ENCODE data around the gene RPH3AL.
"Not testable (repeated sequence)": the region's sequence is repeated elsewhere in the genome, so short reads cannot be mapped to it uniquely, and the experiment has no call there.

The RPH3AL gene

DNA sequence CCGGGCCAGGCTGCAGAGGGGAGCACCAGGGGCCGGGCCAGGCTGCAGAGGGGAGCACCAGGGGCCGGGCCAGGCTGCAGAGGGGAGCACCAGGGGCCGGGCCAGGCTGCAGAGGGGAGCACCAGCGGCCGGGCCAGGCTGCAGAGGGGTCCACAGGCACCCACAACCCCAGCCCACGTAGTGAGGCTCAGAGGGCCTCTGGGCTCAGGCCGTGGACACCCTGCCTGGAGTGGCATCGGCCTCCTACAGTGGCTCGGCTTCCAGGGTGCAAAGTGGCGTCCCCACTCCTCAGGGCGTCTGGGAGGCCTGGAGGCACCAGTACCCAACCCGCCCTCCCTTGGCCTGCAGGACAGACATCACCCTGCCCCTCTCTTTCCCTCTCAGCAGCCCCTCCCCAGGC lies 180.7 kb downstream of the RPH3AL start:
- DNase-seq: no peak

DNA sequence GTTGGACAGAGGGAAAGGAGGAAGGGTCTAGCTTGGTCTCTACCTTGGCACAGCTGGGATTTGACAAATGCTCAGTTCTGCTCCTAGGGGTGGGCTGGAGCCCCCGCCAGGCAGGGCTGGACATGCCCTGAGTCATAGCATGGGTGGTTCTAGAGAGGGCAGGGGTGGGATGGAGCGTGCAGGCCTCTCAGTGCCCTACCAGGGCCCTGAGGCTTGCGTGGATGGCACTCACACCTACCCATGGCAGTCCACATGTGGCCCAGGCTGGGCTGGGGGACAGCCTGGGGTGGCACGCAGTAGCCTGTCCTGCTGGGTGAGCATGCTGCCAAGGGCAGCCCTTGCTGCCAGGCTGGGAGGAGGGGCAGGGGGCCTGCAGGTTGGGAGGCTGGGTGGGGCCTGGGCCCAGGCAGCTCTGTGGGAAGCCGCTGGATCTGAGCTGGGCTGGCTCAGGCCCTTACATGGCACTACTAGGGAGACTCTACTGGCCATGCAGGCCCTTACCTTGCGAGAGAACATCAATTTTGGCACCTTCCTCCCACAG lies 182.4 kb downstream of the RPH3AL start:
- DNase-seq: no peak

DNA sequence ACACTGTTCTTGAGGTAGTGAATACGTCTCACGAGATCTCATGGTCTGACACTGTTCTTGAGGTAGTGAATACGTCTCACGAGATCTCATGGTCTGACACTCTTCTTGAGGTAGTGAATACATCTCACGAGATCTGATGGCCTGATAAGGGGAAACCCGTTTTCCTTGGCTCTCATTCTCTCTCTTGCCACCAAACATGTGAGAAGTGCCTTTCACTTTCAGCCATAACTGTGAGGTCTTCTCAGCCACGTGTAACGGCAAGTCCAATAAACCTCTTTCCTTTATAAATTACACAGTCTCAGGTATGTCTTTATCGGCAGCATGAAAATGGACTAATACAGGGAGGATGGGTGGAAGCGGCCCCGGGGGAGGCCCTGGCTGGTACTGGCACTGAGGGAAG lies 184.0 kb downstream of the RPH3AL start:
- DNase-seq: not testable (repeated sequence)

DNA sequence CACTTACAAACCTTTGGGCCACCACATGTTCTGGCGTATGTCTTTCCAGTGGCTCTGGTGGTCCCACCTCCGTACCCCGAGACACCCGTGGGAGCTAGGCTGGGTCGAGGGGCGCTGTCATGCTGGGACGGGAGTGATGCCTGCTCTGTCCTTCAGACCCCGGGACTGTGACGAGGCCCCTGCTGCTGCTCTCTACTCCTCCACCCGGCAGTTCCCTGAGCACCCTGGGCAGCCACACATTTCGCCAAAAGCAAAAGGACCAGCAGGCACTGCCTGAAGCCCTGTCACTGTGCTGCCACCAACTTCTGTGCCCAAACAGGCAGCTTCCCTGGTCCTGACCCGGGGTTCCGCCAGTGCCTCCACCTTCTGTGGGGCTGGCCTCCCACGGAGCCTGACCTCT lies 186.7 kb downstream of the RPH3AL start:
- DNase-seq: no peak

DNA sequence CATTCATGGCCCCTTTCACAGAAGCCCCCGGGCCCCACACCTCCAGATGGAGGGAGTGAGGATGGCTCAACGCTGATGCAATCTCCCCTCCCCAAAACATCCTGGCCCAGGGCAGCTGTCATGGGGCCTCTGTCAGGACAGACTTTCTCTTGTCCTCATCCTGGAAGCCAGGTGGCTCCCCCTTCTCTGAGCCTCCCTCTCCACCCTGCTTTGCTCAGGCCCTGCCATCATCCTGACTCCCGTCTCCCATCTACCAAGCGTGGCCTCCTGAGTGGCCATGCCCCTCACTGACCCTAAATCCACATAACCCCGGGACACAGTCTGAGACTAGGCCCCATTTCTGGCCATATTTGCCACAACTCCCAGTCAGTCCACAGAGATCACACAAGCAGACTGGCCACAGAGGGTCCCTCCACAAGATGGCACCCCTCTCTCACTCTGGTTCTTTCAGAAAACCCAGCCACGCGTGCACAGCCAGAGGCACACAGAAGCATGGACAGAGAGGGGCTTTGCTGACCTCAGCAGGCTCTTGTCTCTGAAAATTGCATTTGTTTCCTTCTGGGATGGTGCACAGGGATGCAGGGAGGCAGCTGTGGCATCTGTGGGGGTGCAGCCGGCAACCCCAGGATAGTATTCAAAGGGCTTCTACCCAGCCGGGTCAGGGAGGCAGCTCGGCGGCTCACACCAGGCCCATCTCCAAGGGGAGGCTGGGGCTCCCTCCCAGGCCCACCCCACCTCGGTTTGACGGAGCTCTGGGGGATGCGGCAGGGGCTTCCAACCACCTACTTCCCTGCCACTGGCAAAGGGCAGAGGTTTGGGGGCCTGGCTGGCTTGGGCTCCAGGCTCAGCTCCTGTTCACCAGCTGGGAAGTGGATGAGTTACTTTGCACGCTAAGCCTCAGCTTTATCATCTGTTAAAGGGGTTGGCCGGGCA lies 188.0 kb downstream of the RPH3AL start:
- DNase-seq: peak; percentile 57

DNA sequence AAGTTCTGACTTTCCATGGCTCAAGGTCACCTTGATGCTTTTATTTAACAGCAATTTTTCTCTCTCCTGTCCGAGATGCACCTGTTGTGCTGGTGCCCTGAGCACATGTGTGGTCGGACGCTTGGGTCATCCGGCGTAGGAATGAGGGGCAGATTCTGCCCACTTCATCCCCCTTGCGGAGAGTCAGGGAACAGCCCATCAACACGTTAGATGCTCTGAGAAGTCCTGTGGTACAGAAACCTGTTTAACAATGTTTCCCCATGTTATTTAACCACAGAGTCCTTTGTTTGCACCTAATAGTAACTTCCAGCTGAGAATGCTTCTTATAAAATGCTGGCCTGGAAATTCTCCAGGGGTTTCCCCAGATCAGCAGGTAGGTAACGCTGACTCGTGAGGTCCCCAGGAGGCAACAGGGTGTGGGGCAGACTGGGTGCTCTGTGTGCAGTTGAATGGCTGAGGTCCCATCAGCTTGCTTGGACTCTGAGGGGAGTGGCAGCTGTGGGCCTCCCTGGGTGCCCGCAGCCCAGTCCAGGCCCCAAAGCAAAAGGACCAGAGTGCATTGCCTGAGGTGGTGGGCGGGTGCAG lies 189.0 kb downstream of the RPH3AL start:
- no peak for DNase-seq

DNA sequence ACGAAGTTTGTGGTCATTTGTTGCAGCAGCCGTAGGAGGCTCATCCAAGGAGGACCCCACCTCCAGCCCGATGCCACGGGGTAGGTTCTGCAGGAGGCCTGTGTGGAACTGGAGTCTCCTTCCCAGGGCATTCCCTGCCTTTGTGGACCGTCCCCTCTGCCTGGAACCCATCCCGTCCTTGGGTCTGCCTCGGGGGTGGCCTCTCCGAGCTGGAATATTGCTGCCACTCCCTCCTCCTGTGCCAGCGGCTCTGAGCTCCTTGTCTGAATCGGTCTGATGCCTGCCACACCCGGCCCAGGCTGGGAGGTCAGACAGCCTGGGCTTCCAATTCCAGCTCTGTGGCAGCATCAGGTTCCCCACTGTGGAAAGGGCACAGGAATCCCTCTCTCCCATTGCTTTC lies 189.9 kb downstream of the RPH3AL start:
- DNase-seq: no peak
